Upper lobe of left lung (tissue), 6 donors: ENCODE measurements around the gene TECPR1. TPM values are rescaled to one million over a fixed set of nuclear protein-coding genes. Genes with fewer than 3 reads are reported as not detected.

Experiments used
- ATAC-seq, 2 donors: fragments of 200-7000 bp; cut with Tn5 transposase; one replicate each; pipeline ENCODE4 v1.9.1; 2022; ENCODE audit warnings: mild to moderate bottlenecking in 2 of 2, moderate library complexity in 2 of 2; ENCODE audit not compliant: low FRiP score in 2 of 2
- DNase-seq, 2 donors: peaks; one replicate each; pipeline ENCODE4 v3.0.0-alpha.2; 2019 to 2020
- H3K27ac ChIP-seq, 4 donors: fragments of 200-600 bp; sonication (generic); one replicate each; pipeline ENCODE4 v1.5.1; 2016 to 2019
- H3K27me3 ChIP-seq, 4 donors: fragments of 200-600 bp; sonication (generic); one replicate each; pipeline ENCODE4 v1.5.1; 2017 to 2019
- H3K36me3 ChIP-seq, 4 donors: fragments of 200-600 bp; sonication (generic); one replicate each; pipeline ENCODE4 v1.5.1; 2016 to 2019
- H3K4me1 ChIP-seq, 4 donors: fragments of 200-600 bp; sonication (generic); one replicate each; pipeline ENCODE4 v1.5.1; 2018 to 2019
- H3K4me3 ChIP-seq, 4 donors: fragments of 200-600 bp; sonication (generic); one replicate each; pipeline ENCODE4 v1.5.1; 2017 to 2019; ENCODE audit warnings: mild to moderate bottlenecking in 2 of 4, moderate library complexity in 1 of 4
- H3K9me3 ChIP-seq, 4 donors: fragments of 200-600 bp; sonication (generic); one replicate each; pipeline ENCODE4 v1.5.1; 2018 to 2019
- CTCF ChIP-seq, 6 experiments: fragments of 450-650 bp in 4 of 6; fragments of 200-600 bp in 2 of 6; sonication (generic) in 2 of 6; IDR thresholded peaks; one replicate each; pipeline ENCODE4 v1.5.1; 2016 to 2019; ENCODE audit warnings: antibody characterized with exemption in 6 of 6
- EP300 ChIP-seq, 4 donors: sonication (generic); formaldehyde crosslinking; IDR thresholded peaks; one replicate each; pipeline ENCODE4 v1.5.1; 2017; ENCODE audit warnings: antibody characterized with exemption in 4 of 4, control low read depth in 2 of 4
- POLR2A ChIP-seq, 4 donors: fragments of 450-650 bp; IDR thresholded peaks; one replicate each; pipeline ENCODE4 v1.5.1; 2016 to 2017; ENCODE audit warnings: antibody characterized with exemption in 4 of 4, mild to moderate bottlenecking in 2 of 4
- POLR2AphosphoS5 ChIP-seq, 2 donors: sonication (generic); formaldehyde crosslinking; IDR thresholded peaks; one replicate each; pipeline ENCODE4 v1.5.1; 2017; ENCODE audit warnings: antibody characterized with exemption in 2 of 2
- WGBS, 2 donors: methylation state at CpG; one replicate each; pipeline ENCODE4 v1.1.5; 2017 to 2018; 5-methylcytosine and 5-hydroxymethylcytosine counted together
- total RNA-seq, 6 donors: library from RNA; depleted of rRNA in 4 of 6; stranded (reverse); fragments of >200 nt in 4 of 6; gene quantifications; one replicate each; pipeline versions ENCODE4 v1.1.0 to v1.2.1, GENCODE V29; 2016 to 2021
- donor health status: DM: no; HTN: no; CAD: no; lungs with moderate emphysema.
- donor health status: DM: no; HTN: yes; CAD: no; lungs with severe emphysema.

Gene TECPR1
- total RNA-seq, 6 donors from 2014 or later: 16.6 to 101 (median 55.0) TPM

- WGBS, 2 donors: 49 to 65% methylated on average over 7 of the region's 7 CpGs
Measured at GRCh38 chr7:98280296-98280695, 28.3 kb upstream of the TECPR1 start.

GRCh38 chr7:98278936-98279335 is 26.9 kb upstream of the TECPR1 start:
- 69 to 81% methylated on average over 4 of the region's 4 CpGs for WGBS, 2 donors

More at GRCh38 chr7:98280296-98280695, 28.3 kb upstream of the TECPR1 start:
- ATAC-seq (no peak), DNase-seq (peak in 1 of 2 donors; percentile 28)
- H3K27ac ChIP-seq: peak overlapping the region; percentile 87 to 100 (median 98)
- peaks cover 25 to 58% (median 51%) of the 10 kb centered on the region in 4 donors for H3K4me1 ChIP-seq
- H3K27me3 ChIP-seq: no peaks in the 10 kb centered on the region
- no peaks in the 10 kb centered on the region for H3K9me3 ChIP-seq
- TF ChIP-seq EP300 (IDR thresholded peaks at IDR 0.05): no peak
- TF ChIP-seq POLR2AphosphoS5 (IDR thresholded peaks at IDR 0.05): no peak
- TF ChIP-seq POLR2A (IDR thresholded peaks at IDR 0.05): no peak
- no peak for TF ChIP-seq CTCF (IDR thresholded peaks at IDR 0.05)
- H3K36me3 ChIP-seq: peaks cover 0 to 9% (median 0%) of the 10 kb centered on the region in 4 donors
- H3K4me3 ChIP-seq: peak overlapping the region in 3 of 4 donors; percentile 91 to 98 (median 93)

GRCh38 chr7:98278408-98278807 is 26.4 kb upstream of the TECPR1 start:
- Histone ChIP-seq H3K4me1 (peaks cover 14 to 40% (median 32%) of the 10 kb centered on the region in 4 donors), H3K36me3 (no peaks in the 10 kb centered on the region), H3K27ac (peak overlapping the region in 3 of 4 donors; percentile 43 to 55 (median 49)), H3K4me3 (no peak overlapping the region), H3K9me3 (no peaks in the 10 kb centered on the region), H3K27me3 (no peaks in the 10 kb centered on the region)
- DNase-seq (no peak), ATAC-seq (no peak)
- WGBS, 2 donors: 85 to 91% methylated on average over 5 of the region's 5 CpGs
- no peak for TF ChIP-seq POLR2A (IDR thresholded peaks at IDR 0.05)
- TF ChIP-seq POLR2AphosphoS5 (IDR thresholded peaks at IDR 0.05): no peak
- TF ChIP-seq CTCF (IDR thresholded peaks at IDR 0.05): no peak
- TF ChIP-seq EP300 (IDR thresholded peaks at IDR 0.05): no peak

More at GRCh38 chr7:98278936-98279335, 26.9 kb upstream of the TECPR1 start:
- Histone ChIP-seq H3K9me3 (no peaks in the 10 kb centered on the region), H3K4me1 (peaks cover 14 to 45% (median 38%) of the 10 kb centered on the region in 4 donors), H3K27me3 (no peaks in the 10 kb centered on the region), H3K4me3 (no peak overlapping the region), H3K36me3 (peaks cover 0 to 4% (median 0%) of the 10 kb centered on the region in 4 donors), H3K27ac (peak overlapping the region in 3 of 4 donors; percentile 43 to 55 (median 49))
- DNase-seq (no peak), ATAC-seq (no peak)
- TF ChIP-seq EP300 (IDR thresholded peaks at IDR 0.05) (no peak), POLR2AphosphoS5 (IDR thresholded peaks at IDR 0.05) (no peak), POLR2A (IDR thresholded peaks at IDR 0.05) (no peak), CTCF (IDR thresholded peaks at IDR 0.05) (no peak)

GRCh38 chr7:98276241-98276761 is 24.3 kb upstream of the TECPR1 start:
- Histone ChIP-seq H3K9me3 (no peaks in the 10 kb centered on the region), H3K27ac (peak overlapping the region; percentile 70 to 83 (median 80)), H3K4me3 (no peak overlapping the region), H3K36me3 (no peaks in the 10 kb centered on the region), H3K27me3 (no peaks in the 10 kb centered on the region), H3K4me1 (peaks cover 14 to 33% (median 29%) of the 10 kb centered on the region in 4 donors)
- DNase-seq (peak in 1 of 2 donors; percentile 76), ATAC-seq (peak; percentile 43 to 72)
- TF ChIP-seq POLR2A (IDR thresholded peaks at IDR 0.05) (no peak), POLR2AphosphoS5 (IDR thresholded peaks at IDR 0.05) (peak in 1 of 2 donors; percentile 51), EP300 (IDR thresholded peaks at IDR 0.05) (peak in 1 of 4 donors; percentile 89), CTCF (IDR thresholded peaks at IDR 0.05) (no peak)
- WGBS, 2 donors: 29 to 35% methylated on average over 5 of the region's 5 CpGs

- DNase-seq (no peak), ATAC-seq (no peak)
- no peak overlapping the region for H3K27ac ChIP-seq
- H3K9me3 ChIP-seq: no peaks in the 10 kb centered on the region
- 80 to 83% methylated on average over 3 of the region's 3 CpGs for WGBS, 2 donors
- H3K27me3 ChIP-seq: no peaks in the 10 kb centered on the region
- TF ChIP-seq EP300 (IDR thresholded peaks at IDR 0.05) (no peak), POLR2A (IDR thresholded peaks at IDR 0.05) (no peak), CTCF (IDR thresholded peaks at IDR 0.05) (no peak), POLR2AphosphoS5 (IDR thresholded peaks at IDR 0.05) (no peak)
- H3K36me3 ChIP-seq: no peaks in the 10 kb centered on the region
- no peak overlapping the region for H3K4me3 ChIP-seq
- H3K4me1 ChIP-seq: no peaks in the 10 kb centered on the region
Measured at GRCh38 chr7:98267303-98267702, 15.3 kb upstream of the TECPR1 start.
